ENCODE measurements around the gene TUBGCP3.

DNA sequence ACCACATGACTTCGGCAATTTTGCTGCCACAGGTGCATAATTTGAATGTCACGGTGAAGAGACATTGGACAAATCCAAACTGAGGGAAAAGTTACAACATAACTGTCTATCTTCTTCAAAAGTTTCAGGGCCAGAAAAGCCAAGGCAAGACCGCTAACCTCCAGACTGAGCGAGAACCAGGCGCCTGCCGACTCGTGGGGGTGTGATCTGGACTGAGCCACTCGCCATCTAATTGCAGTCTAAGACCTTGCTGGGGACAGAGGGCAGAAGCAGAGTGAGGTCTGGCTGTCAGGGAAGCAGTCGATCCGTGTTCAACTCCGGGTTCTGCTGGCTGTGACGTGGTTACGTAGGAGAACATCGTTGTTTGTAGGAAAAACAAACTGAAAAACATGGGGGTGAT is 123.2 kb downstream of the TUBGCP3 start:
- TF ChIP-seq, protein P1, sequence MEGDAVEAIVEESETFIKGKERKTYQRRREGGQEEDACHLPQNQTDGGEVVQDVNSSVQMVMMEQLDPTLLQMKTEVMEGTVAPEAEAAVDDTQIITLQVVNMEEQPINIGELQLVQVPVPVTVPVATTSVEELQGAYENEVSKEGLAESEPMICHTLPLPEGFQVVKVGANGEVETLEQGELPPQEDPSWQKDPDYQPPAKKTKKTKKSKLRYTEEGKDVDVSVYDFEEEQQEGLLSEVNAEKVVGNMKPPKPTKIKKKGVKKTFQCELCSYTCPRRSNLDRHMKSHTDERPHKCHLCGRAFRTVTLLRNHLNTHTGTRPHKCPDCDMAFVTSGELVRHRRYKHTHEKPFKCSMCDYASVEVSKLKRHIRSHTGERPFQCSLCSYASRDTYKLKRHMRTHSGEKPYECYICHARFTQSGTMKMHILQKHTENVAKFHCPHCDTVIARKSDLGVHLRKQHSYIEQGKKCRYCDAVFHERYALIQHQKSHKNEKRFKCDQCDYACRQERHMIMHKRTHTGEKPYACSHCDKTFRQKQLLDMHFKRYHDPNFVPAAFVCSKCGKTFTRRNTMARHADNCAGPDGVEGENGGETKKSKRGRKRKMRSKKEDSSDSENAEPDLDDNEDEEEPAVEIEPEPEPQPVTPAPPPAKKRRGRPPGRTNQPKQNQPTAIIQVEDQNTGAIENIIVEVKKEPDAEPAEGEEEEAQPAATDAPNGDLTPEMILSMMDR (IDR thresholded peaks at IDR 0.05) = no peak
- TF ChIP-seq POLR2A (IDR thresholded peaks at IDR 0.05) = no peak
- no peak for TF ChIP-seq EP300 (IDR thresholded peaks at IDR 0.05)
